Prostate gland (tissue), 2 donors: ENCODE results near the gene GPER1. TPM values are rescaled to one million over a fixed set of nuclear protein-coding genes. Genes with fewer than 3 reads are reported as not detected.

ENCODE experiments used
- DNase-seq: peaks from one replicate; pipeline ENCODE4 v3.0.0-alpha.2; 2019; ENCODE audit warnings: low spot score
- H3K27ac ChIP-seq, 2 donors: fragments of 200-600 bp; sonication (generic); 2 replicates each; pipeline ENCODE4 v1.5.1; 2017 to 2019
- H3K27me3 ChIP-seq: fragments of 200-600 bp; sonication (generic); replicated peaks from 2 replicates; pipeline ENCODE4 v1.5.1; 2019; ENCODE audit not compliant: insufficient read depth
- H3K36me3 ChIP-seq, 2 donors: fragments of 200-600 bp; sonication (generic); 1 replicate in 1 of 2; 2 replicates in 1 of 2; pipeline versions ENCODE4 v1.5.1 to v1.8.1; 2017 to 2019
- H3K4me1 ChIP-seq: fragments of 200-600 bp; sonication (generic); replicated peaks from 2 replicates; pipeline ENCODE4 v1.5.1; 2019
- H3K4me3 ChIP-seq, 2 donors: fragments of 200-600 bp; sonication (generic); 2 replicates each; pipeline ENCODE4 v1.5.1; 2017 to 2019
- H3K9me3 ChIP-seq: fragments of 200-600 bp; sonication (generic); 2 replicates; pipeline ENCODE4 v1.5.1; 2017
- CTCF ChIP-seq, 4 experiments: fragments of 200-600 bp in 2 of 4; fragments of 450-650 bp in 2 of 4; sonication (generic) in 2 of 4; IDR thresholded peaks; 1 replicate in 3 of 4; 2 replicates in 1 of 4; pipeline ENCODE4 v1.5.1; 2016 to 2019; ENCODE audit warnings: antibody characterized with exemption in 4 of 4, mild to moderate bottlenecking in 2 of 4, moderate library complexity in 2 of 4
- POLR2A ChIP-seq: fragments of 450-650 bp; IDR thresholded peaks from one replicate; pipeline ENCODE4 v1.6.1; 2016; ENCODE audit warnings: antibody characterized with exemption, mild to moderate bottlenecking
- POLR2AphosphoS5 ChIP-seq: sonication (generic); formaldehyde crosslinking; IDR thresholded peaks from one replicate; pipeline ENCODE4 v1.6.1; 2017; ENCODE audit warnings: antibody characterized with exemption
- WGBS: methylation state at CpG from one replicate; pipeline ENCODE4 v1.1.5; 2018; 5-methylcytosine and 5-hydroxymethylcytosine counted together
- intact Hi-C: fragments of 100-400 bp; cut with DNase I; formaldehyde crosslinking; loops from one replicate; pipeline ENCODE4 v1.14.2; 2022
- total RNA-seq, 2 donors: library from RNA; depleted of rRNA; stranded (reverse); fragments of >200 nt; gene quantifications; one replicate each; pipeline ENCODE4 v1.1.0, GENCODE V29; 2016

Gene GPER1
- total RNA-seq, 2 donors from 2014 or later: 7.4 to 11.5 TPM

GRCh38 chr7:1120791-1121190 lies 32.9 kb downstream of the GPER1 start:
- no peaks in the 10 kb centered on the region for H3K36me3 ChIP-seq
- no peak overlapping the region for H3K4me3 ChIP-seq
- DNase-seq: no peak
- no peaks in the 10 kb centered on the region for H3K9me3 ChIP-seq
- intact Hi-C loops: no loop called here
- no peak overlapping the region for H3K27ac ChIP-seq
- no peaks in the 10 kb centered on the region for H3K4me1 ChIP-seq
- H3K27me3 ChIP-seq: no peaks in the 10 kb centered on the region
- TF ChIP-seq CTCF (IDR thresholded peaks at IDR 0.05): no peak
- no peak for TF ChIP-seq POLR2AphosphoS5
- TF ChIP-seq POLR2A: no peak
- 92% methylated on average over 22 of the region's 22 CpGs for WGBS

- intact Hi-C loops: no loop called here
- Histone ChIP-seq H3K36me3 (no peaks in the 10 kb centered on the region), H3K27me3 (no peaks in the 10 kb centered on the region), H3K9me3 (no peaks in the 10 kb centered on the region), H3K4me3 (no peak overlapping the region), H3K27ac (no peak overlapping the region), H3K4me1 (no peaks in the 10 kb centered on the region)
- DNase-seq: no peak
- TF ChIP-seq POLR2A (no peak), POLR2AphosphoS5 (no peak), CTCF (IDR thresholded peaks at IDR 0.05) (no peak)
- 92% methylated on average over 14 of the region's 14 CpGs for WGBS
These were observed 33.6 kb downstream of the GPER1 start for GRCh38 chr7:1121476-1121875.

GRCh38 chr7:1121886-1122831 lies 34.2 kb downstream of the GPER1 start:
- Histone ChIP-seq H3K36me3 (no peaks in the 10 kb centered on the region), H3K4me3 (no peak overlapping the region), H3K27me3 (no peaks in the 10 kb centered on the region), H3K27ac (no peak overlapping the region), H3K9me3 (no peaks in the 10 kb centered on the region), H3K4me1 (no peaks in the 10 kb centered on the region)
- no peak for TF ChIP-seq CTCF (IDR thresholded peaks at IDR 0.05)
- TF ChIP-seq POLR2AphosphoS5: no peak
- TF ChIP-seq POLR2A: no peak
- intact Hi-C loops: no loop called here
- 82% methylated on average over 28 of the region's 28 CpGs for WGBS
- DNase-seq: no peak

GRCh38 chr7:1122832-1123501 lies 35.1 kb downstream of the GPER1 start:
- TF ChIP-seq POLR2A (no peak), CTCF (IDR thresholded peaks at IDR 0.05) (no peak), POLR2AphosphoS5 (no peak)
- Histone ChIP-seq H3K27ac (no peak overlapping the region), H3K4me1 (no peaks in the 10 kb centered on the region), H3K9me3 (no peaks in the 10 kb centered on the region), H3K4me3 (no peak overlapping the region), H3K27me3 (no peaks in the 10 kb centered on the region), H3K36me3 (no peaks in the 10 kb centered on the region)
- intact Hi-C loops: loop anchor here (1.0 kb wide), 1 partner anchor 36 kb away; no protein-coding TSS in a partner anchor
- 87% methylated on average over 31 of the region's 31 CpGs for WGBS
- DNase-seq: no peak
